Left ventricle myocardium inferior (tissue), 1 donor: ENCODE results near the gene CBX4. TPM values are rescaled to one million over a fixed set of nuclear protein-coding genes. Genes with fewer than 3 reads are reported as not detected.
A peak's percentile ranks its signal among the peaks of the same experiment; 100 is the strongest.

Source experiments
- DNase-seq: peaks from one replicate; pipeline ENCODE4 v3.0.0-alpha.2; 2020
- H3K27ac ChIP-seq: fragments of 200-600 bp; replicated peaks from 2 replicates; pipeline ENCODE4 v1.8.0; 2021
- H3K27me3 ChIP-seq: fragments of 200-600 bp; 2 replicates; pipeline ENCODE4 v1.8.0; 2021; ENCODE audit warnings: low read depth
- H3K36me3 ChIP-seq: fragments of 200-600 bp; 2 replicates; pipeline ENCODE4 v1.8.0; 2021
- H3K4me1 ChIP-seq: fragments of 200-600 bp; 2 replicates; pipeline ENCODE4 v1.8.0; 2021
- H3K4me3 ChIP-seq: fragments of 200-600 bp; 2 replicates; pipeline ENCODE4 v1.8.0; 2021; ENCODE audit warnings: mild to moderate bottlenecking, moderate library complexity
- H3K9me3 ChIP-seq: fragments of 200-600 bp; replicated peaks from 2 replicates; pipeline ENCODE4 v1.8.0; 2021
- CTCF ChIP-seq: fragments of 200-600 bp; IDR thresholded peaks from 2 replicates; pipeline ENCODE4 v1.8.0; 2021; ENCODE audit warnings: antibody characterized with exemption, mild to moderate bottlenecking, borderline replicate concordance
- intact Hi-C: fragments of 100-400 bp; cut with micrococcal nuclease; formaldehyde crosslinking; loops from one replicate; pipeline ENCODE4 v1.11.0; 2022
- total RNA-seq: library from RNA; stranded (reverse); fragmentation: NEBNext Ultra II Directional; extraction: Animal tissue kit (Norgen Biotek cat#: 25700); gene quantifications from one replicate; pipeline ENCODE4 v1.2.1, GENCODE V29; 2021
- donor health status: DM: no; HTN: yes; CAD: no; lungs with severe emphysema.

The CBX4 gene
- total RNA-seq, 1 donor from 2014 or later: 28.7 TPM

GRCh38 chr17:79790805-79791734 is 48.2 kb downstream of the CBX4 start:
- intact Hi-C loops: no loop called here
- H3K27ac ChIP-seq: no peak overlapping the region
- H3K4me1 ChIP-seq: peaks cover 48% of the 10 kb centered on the region
- H3K9me3 ChIP-seq: no peaks in the 10 kb centered on the region
- no peak for TF ChIP-seq CTCF
- no peak for DNase-seq
- peaks cover 82% of the 10 kb centered on the region for H3K27me3 ChIP-seq
- H3K4me3 ChIP-seq: no peak overlapping the region
- peaks cover 10% of the 10 kb centered on the region for H3K36me3 ChIP-seq

- DNase-seq: no peak
These were observed 49.1 kb downstream of the CBX4 start for GRCh38 chr17:79789943-79790804.

GRCh38 chr17:79788989-79789942 is 50.0 kb downstream of the CBX4 start:
- TF ChIP-seq CTCF: no peak
- no peaks in the 10 kb centered on the region for H3K36me3 ChIP-seq
- peaks cover 95% of the 10 kb centered on the region for H3K27me3 ChIP-seq
- no peak for DNase-seq
- peak overlapping the region; percentile 46 for H3K4me3 ChIP-seq
- intact Hi-C loops: no loop called here
- no peaks in the 10 kb centered on the region for H3K9me3 ChIP-seq
- no peak overlapping the region for H3K27ac ChIP-seq
- H3K4me1 ChIP-seq: peaks cover 49% of the 10 kb centered on the region

More at GRCh38 chr17:79789943-79790804, 49.1 kb downstream of the CBX4 start:
- H3K4me3 ChIP-seq: peak overlapping the region; percentile 46
- peaks cover 8% of the 10 kb centered on the region for H3K36me3 ChIP-seq
- peak; percentile 78 for TF ChIP-seq CTCF
- H3K9me3 ChIP-seq: no peaks in the 10 kb centered on the region
- peaks cover 91% of the 10 kb centered on the region for H3K27me3 ChIP-seq
- peaks cover 49% of the 10 kb centered on the region for H3K4me1 ChIP-seq
- no peak overlapping the region for H3K27ac ChIP-seq
- intact Hi-C loops: no loop called here

DNA sequence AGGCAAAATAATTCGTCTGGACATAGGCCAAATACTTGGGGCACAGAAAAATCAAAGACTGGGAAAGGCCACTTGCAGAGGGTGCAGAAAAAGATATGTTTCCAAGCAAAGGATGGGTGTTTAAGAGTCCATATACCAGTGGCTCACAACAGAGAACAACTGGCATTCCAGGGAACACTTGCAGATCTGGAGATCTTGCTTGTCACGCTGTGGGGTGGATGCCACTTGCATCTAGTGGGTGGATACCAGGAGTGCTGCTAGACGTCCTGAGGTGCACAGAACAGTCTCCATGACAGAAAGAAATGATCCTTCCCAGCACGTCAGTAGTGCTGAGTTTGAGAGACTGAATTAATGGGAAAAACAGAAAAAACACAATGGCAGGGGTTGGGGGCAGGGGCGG is 50.8 kb downstream of the CBX4 start:
- TF ChIP-seq CTCF: no peak
- intact Hi-C loops: no loop called here
- no peak overlapping the region for H3K4me3 ChIP-seq
- H3K9me3 ChIP-seq: no peaks in the 10 kb centered on the region
- no peak overlapping the region for H3K27ac ChIP-seq
- H3K36me3 ChIP-seq: no peaks in the 10 kb centered on the region
- no peak for DNase-seq
- H3K4me1 ChIP-seq: peaks cover 49% of the 10 kb centered on the region
- H3K27me3 ChIP-seq: peaks cover 92% of the 10 kb centered on the region
